CD4-positive, alpha-beta T cell treated with Interleukin-12 subunit alpha and Interleukin-12 subunit beta, for 1 hour (primary cell): ENCODE results near the gene AHRR.

ENCODE experiments used
- DNase-seq: peaks from one replicate; pipeline ENCODE4 v3.0.0-alpha.2; 2020

AHRR gene

DNA sequence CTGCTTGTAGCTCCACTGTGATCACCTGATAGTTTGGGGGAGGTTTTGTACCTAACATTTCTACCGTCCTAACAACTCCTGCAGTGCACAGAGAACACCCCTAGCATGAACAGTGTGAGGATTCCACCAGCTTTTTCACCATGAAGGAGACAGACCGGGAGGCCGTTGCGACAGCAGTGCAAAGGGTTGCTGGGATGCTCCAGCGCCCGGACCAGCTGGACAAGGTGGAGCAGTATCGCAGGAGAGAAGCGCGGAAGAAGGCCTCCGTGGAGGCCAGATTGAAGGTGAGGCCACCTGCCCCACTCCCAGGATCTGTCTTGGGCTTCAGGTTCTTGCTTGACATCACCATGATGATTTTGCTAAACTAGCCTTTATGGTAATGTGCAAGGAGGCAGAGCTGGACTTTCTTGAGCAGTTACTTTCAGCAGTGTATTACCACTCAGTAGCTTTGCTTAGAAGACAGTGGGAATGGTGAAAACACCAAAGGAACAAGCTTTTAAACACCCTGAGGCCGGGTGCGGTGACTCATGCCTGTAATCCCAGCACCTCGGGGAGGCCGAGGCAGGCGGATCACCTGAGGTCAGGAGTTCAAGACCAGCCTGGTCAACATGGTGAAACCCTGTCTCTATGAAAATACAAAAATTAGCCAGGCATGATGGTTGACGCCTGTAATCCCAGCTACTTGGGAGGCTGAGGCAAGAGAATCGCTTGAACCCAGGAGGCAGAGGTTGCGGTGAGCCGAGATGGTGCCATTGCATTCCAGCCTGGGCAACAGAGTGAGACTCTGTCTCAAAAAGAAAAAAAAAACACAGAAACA lies 124.8 kb downstream of the AHRR start:
- no peak for DNase-seq

DNA sequence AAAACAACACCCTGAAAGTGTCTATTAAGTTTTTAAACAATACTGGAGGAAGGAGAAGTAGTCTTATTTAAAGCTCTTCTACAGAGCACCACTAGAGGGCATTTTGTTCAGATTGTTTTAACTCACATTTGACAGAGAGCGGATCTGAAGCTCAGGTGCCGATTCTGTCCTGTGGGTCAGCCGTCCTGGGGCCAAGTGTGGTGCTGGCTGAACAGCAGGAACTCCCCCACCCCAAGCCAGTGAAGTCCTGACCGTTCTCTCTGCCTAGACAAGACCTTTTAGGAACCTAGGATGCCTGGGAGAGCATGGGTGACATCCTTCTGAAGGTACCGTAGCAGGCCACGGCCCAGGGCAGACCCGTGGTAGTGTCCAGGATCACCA lies 125.4 kb downstream of the AHRR start:
- DNase-seq, result peak; percentile 55

DNA sequence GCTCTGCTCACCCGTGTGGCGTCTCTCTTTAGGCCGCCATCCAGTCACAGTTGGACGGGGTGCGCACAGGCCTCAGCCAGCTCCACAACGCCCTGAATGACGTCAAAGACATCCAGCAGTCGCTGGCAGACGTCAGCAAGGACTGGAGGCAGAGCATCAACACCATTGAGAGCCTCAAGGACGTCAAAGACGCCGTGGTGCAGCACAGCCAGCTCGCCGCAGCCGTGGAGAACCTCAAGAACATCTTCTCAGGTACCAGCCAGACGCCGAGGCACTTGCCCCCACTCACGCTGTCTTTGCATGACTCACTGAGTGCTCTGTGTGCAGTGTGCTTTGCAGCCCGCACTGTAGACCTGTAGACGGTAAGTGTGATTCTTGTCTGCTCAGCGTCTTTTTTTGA lies 126.0 kb downstream of the AHRR start:
- no peak for DNase-seq

DNA sequence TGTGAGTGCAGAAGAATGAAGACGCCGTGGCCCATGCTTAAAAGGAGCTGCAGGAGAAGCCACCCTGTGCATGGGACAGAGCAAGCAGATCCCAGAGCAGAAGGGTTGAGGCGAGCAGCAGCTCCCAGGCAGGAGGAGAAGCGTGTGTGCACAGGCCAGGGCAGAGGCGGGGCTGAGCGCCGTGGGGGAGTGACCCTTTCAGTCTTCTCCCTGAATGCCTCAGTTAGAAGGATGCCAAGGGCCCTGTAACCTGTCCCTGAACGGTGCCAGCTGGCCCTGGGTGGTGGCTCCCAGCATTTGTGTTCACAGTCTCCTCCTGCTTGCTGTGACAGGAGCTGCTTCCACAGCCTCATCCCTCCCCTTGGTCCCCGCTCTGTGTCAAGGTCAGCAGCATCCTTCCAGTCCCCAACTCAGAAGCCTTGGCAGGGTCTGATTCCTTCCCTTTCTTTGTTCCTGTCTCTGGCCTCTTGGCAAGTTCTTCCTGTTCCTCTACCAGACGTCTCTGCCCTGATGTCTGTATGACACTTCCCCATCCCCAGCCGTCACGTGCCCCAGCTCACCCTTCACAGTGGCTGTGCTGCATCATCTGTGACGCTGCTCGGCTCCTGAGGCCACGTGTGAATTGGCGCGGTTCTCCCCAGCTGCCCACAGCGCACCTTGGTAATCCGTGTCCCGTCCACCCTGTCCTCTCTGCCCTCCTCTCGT lies 126.7 kb downstream of the AHRR start:
- peak; percentile 19 for DNase-seq

DNA sequence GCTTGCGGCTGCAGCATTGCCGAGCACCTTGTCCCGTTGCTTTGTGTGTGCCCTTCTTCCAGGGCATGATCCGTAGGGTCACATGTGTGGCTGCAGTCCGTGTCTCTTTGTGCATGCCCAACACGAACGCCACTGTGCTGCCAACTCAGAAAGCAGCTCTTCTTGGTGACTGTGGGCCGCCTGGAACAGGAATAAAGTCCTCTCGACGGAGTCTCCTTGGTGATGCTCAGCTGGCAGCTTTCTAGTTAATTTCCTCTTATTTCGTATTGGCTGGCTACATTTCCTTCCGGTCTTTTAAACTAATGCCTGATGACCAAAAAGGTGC lies 127.2 kb downstream of the AHRR start:
- DNase-seq, result no peak

DNA sequence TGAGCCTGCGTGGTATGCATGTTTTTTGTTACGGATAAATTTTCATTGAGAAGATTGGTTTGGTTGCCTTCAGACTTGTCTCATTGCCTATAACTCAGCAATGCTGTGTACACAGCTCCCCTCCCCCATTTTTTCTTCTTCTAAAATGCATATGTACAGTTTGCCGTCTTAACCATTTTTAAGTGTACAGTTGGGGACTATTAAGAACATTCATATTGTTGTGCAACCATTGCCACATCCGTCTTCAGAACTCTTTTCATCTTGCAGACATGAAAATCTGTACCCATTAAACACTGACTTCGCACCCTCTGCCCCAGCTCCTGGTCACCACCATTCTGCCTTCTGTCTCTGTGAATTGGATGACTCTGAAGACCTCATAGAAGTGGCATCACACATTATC lies 127.6 kb downstream of the AHRR start:
- no peak for DNase-seq

DNA sequence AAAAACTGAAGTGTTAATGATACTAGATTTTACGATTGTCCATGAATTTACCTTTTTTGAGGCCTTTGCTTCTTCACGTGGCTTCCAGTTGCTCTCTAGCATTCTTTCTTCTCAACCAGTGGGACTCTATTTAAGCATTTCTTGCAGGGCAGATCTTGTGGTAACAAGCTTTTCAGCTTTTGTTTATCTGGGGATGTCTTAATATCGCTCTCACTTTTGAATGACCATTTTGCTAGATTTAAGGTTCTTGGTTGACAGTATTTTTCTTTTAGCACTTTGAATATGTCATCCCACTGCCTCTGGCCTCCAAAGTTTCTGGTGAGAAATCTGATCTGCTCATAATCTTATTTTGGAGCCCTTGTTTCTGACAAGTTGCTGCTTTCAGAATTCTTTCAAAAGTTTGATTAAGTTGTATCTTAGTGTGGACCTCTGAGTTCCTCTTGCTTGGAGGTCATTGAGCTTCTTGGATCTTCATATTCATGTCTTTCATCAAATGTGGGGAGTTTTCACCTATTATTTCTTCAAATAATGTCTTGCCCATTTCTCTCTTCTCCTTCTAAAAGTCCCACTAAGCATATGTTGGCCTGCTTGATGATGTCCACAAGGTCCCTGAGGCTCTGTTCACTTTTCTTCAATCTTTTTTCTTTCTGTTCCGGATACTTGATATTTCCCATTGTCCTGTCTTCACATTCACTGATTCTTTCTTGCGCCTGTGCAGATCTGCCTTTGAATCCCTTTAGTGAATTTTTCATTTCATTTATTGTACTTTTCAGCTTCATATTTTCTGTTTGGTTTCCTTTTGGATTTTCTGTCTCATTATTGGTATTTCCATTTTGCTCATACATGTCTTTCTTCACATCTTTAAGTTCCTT lies 130.3 kb downstream of the AHRR start:
- no peak for DNase-seq

DNA sequence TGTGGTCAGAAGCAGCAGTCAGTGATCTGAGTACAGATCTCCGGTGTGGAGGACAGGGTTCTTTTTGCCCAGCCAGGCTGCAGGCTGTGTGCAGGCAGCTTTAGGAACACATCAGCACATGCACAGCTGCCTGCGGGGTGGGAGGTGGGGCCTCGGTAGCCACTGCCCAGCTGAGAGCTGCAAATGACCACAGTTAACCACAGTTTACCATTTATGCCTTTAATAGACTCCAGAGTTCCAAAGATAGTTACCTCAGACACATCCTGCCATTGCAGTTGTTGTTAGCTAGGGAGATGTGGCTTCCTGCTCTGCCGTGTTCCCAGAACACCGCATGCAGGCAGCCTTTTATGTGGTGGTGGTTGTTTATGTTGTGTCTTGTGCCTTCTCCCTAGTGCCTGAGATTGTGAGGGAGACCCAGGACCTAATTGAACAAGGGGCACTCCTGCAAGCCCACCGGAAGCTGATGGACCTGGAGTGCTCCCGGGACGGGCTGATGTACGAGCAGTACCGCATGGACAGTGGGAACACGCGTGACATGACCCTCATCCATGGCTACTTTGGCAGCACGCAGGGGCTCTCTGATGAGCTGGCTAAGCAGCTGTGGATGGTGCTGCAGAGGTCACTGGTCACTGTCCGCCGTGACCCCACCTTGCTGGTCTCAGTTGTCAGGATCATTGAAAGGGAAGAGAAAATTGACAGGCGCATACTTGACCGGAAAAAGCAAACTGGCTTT lies 131.6 kb downstream of the AHRR start:
- no peak for DNase-seq

DNA sequence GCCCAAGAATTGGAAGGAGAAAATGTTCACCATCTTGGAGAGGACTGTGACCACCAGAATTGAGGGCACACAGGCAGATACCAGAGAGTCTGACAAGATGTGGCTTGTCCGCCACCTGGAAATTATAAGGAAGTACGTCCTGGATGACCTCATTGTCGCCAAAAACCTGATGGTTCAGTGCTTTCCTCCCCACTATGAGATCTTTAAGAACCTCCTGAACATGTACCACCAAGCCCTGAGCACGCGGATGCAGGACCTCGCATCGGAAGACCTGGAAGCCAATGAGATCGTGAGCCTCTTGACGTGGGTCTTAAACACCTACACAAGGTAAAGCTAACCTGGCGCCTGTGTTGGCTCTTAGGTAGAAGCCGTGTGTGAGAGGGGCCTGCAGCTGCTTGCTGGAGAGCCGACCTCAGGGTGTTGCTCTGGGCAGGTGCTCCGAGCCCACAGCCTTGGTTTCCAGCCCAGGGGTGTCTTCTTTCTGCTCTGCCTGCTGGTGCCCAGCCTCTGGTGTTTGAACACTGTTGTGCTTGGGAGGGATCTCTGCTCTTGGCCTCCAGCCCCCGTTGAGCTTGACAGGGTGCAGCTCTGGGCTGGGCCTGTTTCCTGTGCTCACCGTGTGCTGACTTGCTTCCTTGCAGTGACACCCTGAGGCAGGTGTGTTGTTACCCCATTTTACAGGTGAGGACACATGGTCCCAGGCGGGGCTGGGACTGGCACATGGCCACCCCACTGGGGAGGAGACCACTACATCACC lies 132.4 kb downstream of the AHRR start:
- no peak for DNase-seq

DNA sequence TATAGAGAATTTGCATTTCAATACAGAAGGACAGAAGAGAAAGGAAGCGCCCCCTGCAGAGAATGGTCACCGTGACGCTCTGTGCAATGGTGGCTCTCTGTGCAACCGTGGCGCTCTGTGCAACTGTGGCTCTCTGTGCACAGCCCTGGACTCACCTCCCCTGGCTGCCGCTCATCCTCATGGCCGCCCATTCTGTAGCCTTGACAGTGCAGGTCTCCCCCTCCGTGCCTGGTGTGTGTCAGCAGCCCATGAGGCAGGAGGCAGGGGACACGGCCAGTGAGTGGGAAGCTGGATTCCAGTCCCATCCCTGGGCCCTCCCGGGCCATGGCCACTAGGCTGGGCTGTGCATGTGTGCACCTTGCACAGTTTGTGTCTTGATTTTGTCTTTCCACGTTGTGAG lies 133.4 kb downstream of the AHRR start:
- no peak for DNase-seq

DNA sequence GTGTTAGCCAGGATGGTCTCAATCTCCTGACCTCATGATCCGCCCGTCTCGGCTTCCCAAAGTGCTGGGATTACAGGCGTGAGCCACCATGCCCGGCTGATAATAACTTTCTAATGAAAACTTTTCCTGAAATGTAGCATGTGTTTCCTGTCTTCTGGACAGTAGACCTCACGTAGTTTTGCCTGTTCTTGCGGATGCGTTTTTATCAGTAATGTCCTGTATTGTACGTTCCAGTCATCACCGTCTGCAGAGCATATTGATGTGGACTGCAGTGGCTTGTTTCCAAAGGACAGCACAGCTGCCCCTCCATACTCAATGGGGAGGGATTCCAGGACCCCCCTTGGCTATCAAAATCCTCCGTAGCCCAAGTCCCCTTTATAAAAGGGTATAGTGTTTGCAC lies 134.3 kb downstream of the AHRR start:
- DNase-seq, result no peak

DNA sequence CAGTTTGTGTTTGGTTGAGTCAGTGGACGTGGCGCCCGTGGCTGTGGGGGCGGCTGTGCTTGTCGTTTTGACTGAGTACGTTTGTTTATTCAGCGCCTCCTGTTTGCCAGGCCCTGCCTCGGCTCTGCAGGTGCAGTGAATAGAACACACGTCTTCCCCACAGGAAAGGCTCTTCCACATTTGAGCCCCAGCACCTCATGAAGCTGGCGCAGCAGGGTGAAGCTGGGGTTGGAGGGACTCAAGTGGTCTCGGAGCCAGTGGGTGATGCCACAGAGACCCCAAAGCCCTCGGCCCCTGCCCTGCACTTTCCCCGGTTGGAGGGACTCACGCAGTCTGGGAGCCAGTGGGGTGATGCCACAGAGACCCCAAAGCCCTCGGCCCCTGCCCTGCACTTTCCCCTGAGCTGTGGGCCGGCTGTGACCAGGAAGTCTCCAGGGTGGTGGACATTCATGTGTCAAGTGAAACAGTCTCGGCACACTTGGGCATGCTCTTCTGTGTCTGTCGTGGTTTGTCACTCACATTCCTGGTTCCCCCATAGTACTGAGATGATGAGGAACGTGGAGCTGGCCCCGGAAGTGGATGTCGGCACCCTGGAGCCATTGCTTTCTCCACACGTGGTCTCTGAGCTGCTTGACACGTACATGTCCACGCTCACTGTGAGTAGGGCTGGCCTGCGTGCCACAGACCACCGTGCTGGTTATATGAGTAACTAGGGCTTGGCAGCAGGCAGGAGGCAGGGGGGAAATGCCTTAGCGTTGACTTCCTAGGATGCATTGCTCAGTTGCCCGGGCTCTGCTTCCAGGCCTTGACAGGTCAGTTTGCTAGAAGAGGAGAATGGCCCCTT lies 135.1 kb downstream of the AHRR start:
- DNase-seq, result no peak

DNA sequence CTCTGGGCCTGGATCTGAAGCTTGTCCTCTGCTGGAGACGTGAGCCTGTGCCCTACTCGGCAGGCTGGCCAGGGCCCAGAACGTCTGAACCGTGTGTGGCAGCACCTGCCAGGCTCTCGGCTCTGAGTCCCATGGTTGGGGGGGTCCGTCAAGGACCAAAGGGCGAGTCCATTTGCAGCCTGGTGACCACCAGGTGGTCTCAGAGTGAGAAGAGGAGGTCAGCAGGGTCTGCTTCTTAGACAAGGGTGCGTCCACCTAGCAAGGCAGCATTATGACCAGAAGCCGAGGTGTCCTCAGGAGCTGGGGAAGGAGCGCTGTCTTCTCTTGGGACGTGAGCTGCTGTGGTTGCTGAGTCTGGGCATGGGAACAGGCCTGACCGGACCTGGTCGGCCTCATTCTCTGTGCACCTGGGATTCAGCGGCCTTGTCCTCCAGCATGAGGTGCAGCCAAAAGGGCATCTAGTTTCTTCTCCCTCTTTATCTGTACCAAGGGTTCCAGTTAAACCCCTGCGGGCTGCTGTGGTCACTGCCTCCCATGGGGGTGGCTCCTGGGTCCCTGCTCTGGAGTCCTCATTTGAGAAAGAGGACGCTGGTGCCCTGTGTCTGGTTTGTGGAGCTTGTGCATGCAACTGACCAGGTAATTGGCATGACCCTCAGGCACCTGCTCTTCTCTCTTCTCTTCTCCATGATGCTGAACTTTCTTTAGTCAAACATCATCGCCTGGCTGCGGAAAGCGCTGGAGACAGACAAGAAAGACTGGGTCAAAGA lies 135.9 kb downstream of the AHRR start:
- no peak for DNase-seq

DNA sequence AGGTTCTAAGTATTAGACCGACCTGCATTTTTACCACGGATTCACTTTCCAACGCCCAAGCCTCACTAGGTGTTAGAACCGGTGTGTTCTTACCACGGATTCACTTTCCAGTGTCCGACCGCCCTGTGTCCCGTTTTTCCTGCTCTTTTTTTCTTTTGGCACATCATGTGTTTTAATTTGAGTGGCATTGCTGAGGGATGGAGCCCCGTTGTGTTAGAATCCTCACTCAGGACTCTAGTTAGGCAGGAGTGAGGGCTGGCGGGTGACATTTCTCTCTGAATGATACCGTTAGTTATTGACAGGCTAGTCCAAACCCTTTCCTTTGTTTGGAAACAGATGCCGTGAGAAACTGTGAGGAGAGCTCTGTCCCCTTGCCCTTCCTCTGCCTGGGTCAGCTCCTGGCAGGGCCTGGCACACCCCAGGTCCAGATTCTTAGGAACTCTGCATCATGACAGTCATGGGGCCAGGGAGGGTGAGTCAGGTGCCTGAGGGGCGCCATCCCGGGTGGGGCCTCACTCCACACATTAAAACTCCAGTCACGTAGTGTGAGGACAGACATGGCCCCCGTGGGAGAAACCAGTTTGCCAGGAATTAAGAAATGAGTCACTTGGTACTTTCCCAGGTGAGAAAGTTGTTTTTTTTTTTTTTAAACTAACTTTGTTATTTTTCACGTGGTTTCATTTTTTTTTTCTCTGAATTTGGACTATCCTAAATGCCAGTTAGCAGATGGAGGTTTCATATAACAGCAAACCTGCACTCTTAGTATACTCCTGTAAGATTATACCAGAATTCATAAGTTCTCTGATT lies 137.2 kb downstream of the AHRR start:
- no peak for DNase-seq

DNA sequence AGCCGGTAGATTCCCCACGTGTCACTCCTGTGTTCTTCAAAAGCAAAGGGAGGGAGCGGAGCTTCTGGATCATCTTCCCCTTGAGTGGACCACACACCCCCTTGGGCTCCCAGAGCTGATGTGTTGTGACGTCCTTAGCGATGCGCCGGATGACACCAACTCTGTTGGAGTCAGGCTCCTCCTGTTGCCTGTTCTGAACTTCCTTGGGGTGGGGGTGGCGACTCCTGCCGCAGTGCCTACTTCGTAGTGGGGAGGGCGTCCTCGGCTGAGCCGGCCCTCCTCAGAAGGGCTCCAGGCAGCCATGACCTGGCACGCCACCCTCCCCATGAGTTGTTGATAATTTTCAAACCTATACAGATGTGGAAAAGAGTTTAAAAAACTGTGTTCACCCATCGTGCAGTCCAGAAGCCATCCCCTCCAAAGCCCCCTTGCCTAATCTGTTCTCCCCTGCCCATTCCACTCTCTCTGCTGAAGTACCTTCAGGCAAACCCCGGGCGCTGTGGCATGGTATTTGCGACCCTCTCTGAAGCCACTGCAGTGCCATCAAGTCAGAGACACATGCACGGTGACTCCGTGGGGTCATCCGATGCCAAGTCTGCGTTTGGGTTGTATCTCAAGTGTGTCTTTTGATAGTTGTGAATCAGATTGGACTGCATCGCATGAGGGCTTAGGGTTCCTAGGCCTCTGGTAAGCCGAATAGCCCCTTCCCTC lies 138.2 kb downstream of the AHRR start:
- DNase-seq, result no peak

DNA sequence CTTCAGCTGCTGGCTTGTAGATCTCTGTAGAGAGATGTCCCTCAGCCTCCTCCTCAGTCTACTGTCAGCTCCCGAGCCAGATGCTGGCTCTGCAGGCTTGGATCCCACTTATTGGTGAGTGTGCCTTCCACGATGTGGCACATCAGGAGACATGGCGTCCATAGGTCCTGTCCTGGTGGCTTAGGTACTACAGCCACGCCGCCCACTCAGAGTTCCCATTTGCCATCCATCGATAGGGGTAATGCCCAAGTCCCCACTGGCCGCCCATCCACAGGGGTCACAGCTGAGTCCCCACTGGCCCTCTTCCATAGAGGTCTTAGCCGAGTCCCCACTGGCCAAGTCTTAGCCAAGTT lies 138.7 kb downstream of the AHRR start:
- DNase-seq, result no peak

DNA sequence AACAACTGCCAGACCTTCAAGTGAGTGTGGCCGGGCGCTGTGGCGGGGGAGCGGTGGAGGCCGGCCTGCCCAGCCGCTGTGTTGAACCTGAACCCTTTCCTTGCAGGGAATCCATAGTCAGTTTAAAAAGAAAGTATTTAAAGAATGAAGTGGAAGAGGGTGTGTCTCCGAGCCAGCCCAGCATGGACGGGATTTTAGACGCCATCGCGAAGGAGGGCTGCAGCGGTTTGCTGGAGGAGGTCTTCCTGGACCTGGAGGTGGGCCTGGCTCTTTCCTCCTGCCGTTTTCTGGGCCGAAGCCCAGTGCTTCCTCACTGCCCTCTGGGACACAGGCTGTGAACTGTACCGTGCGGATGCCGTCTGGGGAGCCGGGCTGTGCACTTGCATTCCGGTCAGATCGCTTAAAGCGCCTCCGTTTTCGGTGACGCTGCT lies 140.6 kb downstream of the AHRR start:
- DNase-seq, result no peak

DNA sequence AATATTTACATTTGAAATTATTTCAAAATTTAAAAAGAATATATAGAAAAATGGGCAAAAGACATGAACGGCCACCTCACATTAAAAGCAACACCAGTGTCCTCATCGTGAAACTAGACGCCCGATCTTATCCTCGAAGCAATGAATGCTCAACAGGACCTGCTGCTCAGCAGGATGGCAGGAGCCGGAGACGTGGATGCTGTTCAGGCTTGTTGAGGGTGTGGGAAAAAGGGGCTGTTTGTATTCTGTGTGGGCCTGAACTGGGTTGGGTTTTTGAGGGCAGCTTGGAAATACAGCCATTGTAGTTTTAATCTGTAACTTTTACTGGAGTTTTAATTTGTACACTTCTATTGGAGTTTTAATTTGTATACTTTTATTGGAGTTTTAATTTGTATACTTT lies 141.8 kb downstream of the AHRR start:
- DNase-seq, result no peak

DNA sequence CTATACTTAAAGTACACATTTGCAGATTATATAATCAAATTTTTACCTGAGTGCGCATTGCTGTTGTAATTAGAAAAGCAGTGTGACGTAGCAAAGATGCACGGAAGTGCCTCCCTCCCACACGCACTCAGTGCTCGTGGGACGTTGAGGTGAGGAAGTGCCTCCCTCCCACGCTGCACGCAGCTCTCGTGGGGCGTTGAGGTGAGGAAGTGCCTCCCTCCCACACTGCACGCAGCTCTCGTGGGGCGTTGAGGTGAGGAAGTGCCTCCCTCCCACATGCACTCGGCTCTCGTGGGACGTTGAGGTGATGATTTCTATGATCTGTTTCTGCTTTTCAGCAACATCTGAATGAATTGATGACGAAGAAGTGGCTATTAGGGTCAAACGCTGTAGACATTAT lies 142.4 kb downstream of the AHRR start:
- peak; percentile 73 for DNase-seq
